ENCODE data around the gene GULP1.

Gene GULP1

GRCh38 chr2:188629753-188630527 is 338.3 kb downstream of the GULP1 start:
- no peak for DNase-seq (ENCODE audit: low read depth in 2 of 3, low spot score in 1 of 3)

DNA sequence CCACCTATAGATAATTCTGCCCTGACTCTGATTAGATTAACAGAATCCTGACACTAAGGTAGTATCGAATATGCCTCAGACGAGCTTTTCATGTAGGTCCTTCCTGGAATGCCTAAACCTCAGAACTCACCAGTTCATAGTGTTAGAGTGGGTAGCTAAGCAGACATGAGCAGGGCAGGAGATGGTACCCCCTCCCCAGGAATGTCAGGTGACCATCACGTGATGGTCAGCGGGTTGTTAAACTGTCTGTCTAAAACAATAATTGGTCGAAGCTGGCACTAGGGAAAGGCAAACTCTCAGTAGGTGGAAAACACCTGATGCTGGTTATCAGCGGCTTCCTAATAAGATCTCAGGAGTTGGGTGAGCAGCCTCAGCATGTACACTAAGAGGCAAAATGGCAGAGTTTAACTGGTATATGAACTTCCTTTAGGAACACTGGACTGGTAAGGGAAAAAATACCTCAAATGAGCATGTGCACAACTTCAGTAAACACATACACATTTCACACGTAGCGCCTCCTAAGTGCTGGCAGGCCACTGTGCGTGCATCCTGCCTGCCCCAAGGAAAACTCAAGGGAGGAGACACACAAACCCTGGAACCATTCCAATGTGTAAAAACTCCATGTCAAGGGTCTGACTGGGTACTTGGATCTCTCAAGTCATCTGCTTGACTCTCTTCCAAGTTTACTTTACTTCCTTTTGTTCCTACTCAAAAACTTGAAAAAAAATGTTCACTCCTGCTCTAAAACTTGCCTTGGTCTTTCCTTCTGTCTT is 339.5 kb downstream of the GULP1 start:
- no peak for DNase-seq (ENCODE audit: low read depth in 2 of 3, low spot score in 1 of 3)

DNA sequence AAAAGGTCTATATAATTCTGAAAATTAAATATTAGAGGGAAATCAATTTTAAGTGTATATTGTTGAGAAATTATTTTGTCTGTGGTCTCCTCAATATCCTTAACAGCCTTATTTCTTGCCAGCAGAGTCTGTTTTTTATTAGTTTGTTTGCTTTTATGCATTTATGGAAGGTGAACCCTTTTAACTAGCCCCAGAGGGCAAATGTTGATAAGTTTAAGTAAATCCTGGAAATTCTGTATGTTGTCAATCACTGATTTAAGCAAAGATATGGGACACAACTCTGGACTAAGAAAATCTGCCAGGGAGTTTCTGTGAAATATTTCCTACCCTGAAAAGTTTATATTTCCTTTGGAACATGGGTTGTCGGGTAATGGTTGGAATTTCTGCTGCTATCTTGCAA is 343.0 kb downstream of the GULP1 start:
- no peak for DNase-seq (ENCODE audit: low read depth in 2 of 3, low spot score in 1 of 3)

All from stimulated activated CD4-positive, alpha-beta T cell treated with anti-CD3 and anti-CD28 coated beads, Interleukin-12 subunit alpha, Interleukin-12 subunit beta, amount 100 ng/mL, for 48 hours (primary cell).